ENCODE results near the gene RCC2.

The RCC2 gene

GRCh38 chr1:17441993-17442357, 2.5 kb upstream of the RCC2 start:
- DNase-seq, result no peak

- peak; percentile 17 to 34 (median 26) for DNase-seq
These were observed 2.0 kb upstream of the RCC2 start for GRCh38 chr1:17441265-17441992.

GRCh38 chr1:17440827-17441168, 1.3 kb upstream of the RCC2 start:
- peak in 1 of 4 experiments; percentile 24 for DNase-seq

GRCh38 chr1:17440074-17440826, 773 bp upstream of the RCC2 start:
- DNase-seq, result no peak

- peak; percentile 89 to 96 (median 93) for DNase-seq
These were observed 893 bp downstream of the RCC2 start for GRCh38 chr1:17438318-17439249.

GRCh38 chr1:17437580-17438317, 1.7 kb downstream of the RCC2 start:
- DNase-seq, result peak; percentile 61 to 85 (median 76)

GRCh38 chr1:17437260-17437579, 2.3 kb downstream of the RCC2 start:
- no peak for DNase-seq

GRCh38 chr1:17436380-17437174, 2.9 kb downstream of the RCC2 start:
- no peak for DNase-seq

- no peak for DNase-seq
These were observed 4.9 kb downstream of the RCC2 start for GRCh38 chr1:17434601-17435000.

- DNase-seq, result no peak
These were observed 5.5 kb downstream of the RCC2 start for GRCh38 chr1:17434016-17434415.

GRCh38 chr1:17433261-17433660, 6.2 kb downstream of the RCC2 start:
- no peak for DNase-seq

GRCh38 chr1:17432412-17432811, 7.1 kb downstream of the RCC2 start:
- no peak for DNase-seq

- no peak for DNase-seq
These were observed 10.3 kb downstream of the RCC2 start for GRCh38 chr1:17429183-17429582.

GRCh38 chr1:17427696-17428660, 11.5 kb downstream of the RCC2 start:
- no peak for DNase-seq

- peak in 3 of 4 experiments; percentile 14 to 63 (median 52) for DNase-seq
These were observed 13.5 kb downstream of the RCC2 start for GRCh38 chr1:17425806-17426600.

GRCh38 chr1:17423781-17424245, 15.7 kb downstream of the RCC2 start:
- DNase-seq, result no peak

- no peak for DNase-seq
These were observed 17.0 kb downstream of the RCC2 start for GRCh38 chr1:17422461-17422860.

- no peak for DNase-seq
These were observed 19.0 kb downstream of the RCC2 start for GRCh38 chr1:17420391-17420918.
